NOMO-1 treated with dmso at 0.1 percent for 144 hours (cell line): ENCODE data around the gene TAGLN.
"Not testable (repeated sequence)": the region's sequence is repeated elsewhere in the genome, so short reads cannot be mapped to it uniquely, and the experiment has no call there.

Experiments
- DNase-seq: peaks from one replicate; lab custom pipeline; 2025; ENCODE audit not compliant: unreplicated experiment; lab: John Stamatoyannopoulos, UW

The TAGLN gene

DNA sequence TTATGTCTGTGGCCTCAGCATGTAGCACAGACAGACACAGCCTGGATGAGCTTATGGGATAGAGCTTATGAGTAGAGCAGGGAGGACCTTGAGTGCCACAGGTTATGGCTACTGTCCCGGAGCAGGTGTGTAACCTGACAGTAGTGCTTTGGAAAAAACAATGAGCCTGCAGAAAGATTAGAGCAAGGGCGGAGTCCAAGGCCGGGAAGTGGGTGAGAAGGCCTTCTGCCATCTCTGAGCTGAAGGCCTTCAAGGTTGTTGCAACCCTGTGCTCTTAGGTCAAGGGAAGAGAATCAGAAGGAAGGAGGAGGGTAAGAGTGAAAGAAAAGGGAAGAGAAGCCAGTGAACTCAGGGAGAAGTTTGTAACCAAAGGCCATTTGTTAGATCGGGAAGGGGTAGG is 3.9 kb upstream of the TAGLN start:
- no peak for DNase-seq

DNA sequence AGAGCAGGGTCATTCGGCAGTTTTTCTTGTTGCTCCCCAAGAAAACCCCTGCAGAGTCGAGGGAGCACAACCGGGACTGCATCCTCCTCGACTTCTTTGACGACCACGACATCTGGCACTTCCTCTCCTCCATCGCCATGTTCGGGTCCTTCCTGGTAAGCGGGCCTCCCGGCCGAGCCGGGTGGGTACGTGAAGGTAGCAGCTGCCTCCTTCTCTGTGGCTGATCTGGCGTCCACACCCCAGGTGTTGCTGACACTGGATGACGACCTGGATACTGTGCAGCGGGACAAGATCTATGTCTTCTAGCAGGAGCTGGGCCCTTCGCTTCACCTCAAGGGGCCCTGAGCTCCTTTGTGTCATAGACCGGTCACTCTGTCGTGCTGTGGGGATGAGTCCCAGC is 3.4 kb upstream of the TAGLN start:
- no peak for DNase-seq

DNA sequence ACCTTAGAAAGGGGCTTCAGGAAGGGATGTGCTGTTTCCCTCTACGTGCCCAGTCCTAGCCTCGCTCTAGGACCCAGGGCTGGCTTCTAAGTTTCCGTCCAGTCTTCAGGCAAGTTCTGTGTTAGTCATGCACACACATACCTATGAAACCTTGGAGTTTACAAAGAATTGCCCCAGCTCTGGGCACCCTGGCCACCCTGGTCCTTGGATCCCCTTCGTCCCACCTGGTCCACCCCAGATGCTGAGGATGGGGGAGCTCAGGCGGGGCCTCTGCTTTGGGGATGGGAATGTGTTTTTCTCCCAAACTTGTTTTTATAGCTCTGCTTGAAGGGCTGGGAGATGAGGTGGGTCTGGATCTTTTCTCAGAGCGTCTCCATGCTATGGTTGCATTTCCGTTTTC is 2.2 kb upstream of the TAGLN start:
- DNase-seq: no peak

DNA sequence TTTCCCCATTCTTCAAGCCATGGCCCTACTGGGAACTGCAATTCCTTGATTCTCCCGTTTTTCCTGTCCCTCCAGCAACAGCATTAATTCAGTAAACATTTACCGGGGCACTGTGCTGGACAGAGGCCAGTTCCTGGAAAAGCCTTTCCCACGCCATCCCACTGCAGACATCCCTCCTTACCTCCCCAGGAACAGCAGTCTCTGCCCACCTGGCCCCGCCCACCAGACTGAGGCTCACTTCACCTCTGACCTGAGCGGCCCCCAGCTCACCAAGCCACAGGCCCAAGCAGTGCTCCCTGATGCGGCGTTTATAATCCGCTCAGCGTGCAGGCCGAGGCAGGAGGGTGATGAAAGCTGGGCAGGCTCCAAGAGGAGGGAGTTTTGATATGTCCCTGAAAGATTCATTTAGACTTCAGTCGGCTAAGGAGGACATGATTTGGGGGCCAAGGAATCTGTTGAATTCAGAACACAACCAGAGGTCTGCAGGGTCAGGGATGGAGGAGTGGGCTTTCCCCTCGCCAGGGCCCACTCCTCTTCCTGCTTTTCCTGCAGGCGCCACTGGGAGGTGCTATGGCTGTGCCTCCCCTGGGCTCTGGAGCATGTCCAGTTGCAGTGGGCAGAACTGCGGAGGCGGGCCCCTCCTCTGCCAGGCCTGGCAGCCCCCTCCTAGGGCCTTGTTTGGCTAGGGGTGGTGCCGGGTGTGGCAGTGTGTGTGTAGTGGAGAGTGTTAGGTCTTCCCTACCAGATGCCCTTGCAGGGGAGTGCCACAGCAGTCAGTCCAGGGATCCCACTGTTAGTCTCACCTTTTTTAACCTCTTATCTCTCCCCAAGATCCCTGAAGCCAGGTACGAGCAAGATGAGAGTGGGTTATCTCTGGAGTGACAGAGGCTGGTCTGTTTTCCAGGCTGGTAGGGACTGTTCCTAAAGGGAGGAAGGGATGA is 1.4 kb upstream of the TAGLN start:
- no peak for DNase-seq

DNA sequence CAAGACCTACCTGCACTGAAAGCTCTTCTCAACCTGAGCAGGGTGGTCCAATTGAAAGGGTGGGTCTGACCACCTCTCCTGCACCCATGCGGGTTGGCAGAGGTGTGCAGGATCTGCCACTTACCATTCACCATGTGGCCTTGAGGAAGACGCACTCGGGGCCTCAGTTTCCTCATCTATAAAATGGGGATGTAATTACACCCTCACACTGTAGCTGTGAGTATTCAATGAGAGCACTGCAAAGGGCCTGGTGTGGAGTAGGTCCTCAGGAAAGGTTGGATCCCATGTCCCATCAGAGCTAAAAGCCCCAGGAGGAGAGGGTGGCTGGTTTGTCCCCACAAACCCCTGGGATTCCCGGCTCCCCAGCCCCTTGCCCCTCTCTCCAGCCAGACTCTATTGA is 557 bp upstream of the TAGLN start:
- no peak for DNase-seq

DNA sequence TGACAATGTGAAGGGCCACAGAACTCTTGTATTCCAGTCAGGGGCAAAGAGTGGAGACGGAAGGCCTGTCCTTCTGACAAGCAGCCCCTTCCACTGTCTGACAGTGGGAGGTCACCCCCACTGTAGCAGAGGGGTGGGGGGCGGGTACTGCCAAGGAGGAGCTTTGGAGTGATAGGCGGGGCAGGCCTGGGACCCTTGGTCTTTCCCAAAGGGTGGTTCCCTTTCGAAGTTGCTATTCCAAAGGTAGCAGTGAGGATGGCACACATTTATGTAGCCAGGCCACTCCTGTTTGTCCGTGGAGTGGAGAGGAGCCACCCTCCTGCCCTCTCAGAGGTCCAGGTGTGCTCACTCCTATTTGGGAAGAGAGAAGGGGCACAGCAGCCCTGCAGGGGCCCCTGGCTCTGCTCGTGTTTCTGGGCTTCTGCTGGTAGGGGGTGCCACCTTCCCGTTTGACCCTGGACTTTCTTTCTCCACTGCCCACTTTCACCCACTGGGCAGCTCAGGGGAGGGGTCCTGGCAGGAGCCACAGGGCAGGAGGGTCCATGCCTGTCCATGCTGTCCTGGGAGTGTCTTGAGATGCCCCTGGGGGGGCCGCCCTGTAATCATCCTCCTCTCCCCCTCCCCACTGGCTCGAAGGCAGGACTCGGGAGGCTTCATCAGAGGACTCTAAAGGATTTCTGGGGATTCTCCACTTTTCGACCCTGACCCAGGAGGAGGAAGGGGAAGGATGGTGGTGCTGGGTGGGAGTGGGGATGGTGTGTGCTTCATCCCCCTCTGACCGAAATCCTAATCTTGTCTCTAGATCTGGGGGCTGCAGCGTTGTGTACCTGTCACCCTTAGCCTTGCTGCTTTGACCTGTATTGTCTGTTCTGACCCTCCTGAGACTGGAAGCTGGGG is 994 bp downstream of the TAGLN start:
- no peak for DNase-seq

DNA sequence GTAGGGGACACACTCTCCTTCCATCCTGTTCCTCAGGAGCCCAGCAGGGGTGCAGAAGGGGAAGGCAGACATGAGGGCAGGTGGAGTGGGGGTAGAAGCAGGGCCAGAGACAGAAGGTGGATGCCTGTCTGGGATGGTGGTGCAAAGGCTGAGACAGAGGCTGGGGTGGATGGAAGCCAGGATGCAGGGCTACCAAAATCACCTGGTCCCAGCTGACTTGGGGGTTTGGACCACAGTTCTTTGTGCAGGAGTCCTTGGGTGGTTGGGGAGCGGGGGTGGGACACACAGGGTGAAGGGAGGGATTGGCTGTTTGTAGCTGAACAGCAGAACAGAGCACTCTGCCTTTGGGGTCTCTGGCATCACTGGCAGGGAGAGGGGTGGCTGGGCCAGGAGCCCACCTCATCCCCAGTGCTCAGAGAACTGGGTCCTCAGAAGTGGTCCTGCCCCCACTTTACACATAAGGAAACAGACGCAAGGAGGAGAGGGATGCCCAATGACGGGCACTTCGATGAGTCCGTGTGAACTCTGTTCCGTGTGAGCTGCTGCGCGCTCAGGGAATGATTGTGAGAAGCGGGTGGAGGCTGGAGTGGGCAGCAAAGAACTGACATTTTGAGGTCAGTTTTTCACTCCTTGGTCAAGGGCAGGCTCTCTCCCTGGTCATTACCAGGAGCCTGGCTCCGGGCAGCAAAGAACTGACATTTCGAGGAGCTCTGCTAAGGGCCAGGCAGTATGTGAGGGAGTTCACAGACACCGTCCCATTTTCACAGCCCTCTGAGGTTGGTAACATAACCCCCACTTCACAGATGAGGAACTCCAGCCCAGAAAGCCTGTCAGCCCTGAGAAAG is 1.9 kb downstream of the TAGLN start:
- DNase-seq: no peak

DNA sequence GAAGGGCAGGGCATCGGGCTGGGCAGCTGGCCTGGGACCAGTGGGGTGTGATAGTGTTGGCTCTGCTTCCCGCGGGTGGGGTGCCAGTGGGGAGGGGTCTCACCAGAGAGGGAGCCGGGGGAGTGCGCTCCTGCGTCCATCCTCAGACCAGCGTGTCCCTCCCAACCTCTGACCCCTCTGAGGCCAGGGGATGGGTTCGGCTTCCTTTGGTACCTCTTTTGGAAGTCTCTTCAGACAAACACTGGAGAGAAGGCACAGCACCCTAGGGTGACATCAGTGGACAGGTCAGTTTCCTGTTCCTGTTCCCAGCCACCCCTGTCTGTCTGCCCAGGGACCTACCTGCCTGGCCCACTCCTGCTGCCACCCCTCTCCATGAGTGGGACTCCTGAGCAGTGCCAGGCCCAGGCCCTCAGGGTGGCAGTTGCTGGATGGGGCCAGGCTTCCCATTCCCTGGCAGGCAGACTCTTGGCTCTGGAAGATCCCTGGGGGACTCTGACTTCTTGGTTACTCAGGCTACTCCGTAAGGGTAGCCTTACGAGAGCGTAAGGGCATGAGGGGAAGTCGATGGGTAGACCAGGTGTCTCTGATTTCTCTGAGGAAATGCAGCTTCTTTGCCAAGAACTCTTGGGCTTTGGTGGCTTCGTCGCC is 2.6 kb downstream of the TAGLN start:
- no peak for DNase-seq

DNA sequence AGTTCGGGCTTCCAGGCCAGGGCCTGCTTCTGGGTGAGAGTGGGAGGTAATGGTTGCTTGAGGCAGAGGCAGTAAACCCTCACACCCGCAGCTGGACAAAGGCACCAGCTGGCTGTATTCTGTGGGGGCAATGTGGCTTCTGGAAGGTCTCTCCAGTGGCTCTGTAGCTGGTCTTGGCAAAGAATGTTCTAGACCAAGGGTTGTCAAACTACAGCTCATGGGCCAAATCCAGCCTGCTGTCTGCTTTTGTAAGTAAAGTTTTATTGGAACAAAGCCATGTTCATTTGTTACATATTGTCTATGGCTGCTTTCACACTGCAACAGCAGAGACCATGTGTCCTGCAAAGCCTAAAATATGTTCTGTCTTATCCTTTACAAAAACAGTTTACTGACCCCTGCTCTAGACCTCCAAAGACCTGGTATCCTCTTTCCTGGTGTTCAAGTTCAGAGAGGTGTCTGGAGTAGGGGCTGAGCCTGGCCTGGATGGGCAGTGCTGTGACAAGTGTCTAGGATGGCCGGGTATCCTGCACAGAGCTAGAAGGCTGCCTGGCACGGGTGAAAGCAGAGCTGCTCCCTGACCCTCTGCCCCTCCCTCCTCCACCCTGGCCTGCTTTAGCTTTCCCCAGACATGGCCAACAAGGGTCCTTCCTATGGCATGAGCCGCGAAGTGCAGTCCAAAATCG is 3.4 kb downstream of the TAGLN start:
- no peak for DNase-seq

DNA sequence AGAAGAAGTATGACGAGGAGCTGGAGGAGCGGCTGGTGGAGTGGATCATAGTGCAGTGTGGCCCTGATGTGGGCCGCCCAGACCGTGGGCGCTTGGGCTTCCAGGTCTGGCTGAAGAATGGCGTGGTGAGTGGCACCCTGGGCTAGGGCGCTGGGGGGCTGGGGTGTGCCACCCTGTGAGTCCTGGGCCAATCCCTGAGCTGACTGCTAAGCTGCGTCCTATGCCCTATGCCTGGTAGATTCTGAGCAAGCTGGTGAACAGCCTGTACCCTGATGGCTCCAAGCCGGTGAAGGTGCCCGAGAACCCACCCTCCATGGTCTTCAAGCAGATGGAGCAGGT is 3.9 kb downstream of the TAGLN start:
- DNase-seq: no peak

DNA sequence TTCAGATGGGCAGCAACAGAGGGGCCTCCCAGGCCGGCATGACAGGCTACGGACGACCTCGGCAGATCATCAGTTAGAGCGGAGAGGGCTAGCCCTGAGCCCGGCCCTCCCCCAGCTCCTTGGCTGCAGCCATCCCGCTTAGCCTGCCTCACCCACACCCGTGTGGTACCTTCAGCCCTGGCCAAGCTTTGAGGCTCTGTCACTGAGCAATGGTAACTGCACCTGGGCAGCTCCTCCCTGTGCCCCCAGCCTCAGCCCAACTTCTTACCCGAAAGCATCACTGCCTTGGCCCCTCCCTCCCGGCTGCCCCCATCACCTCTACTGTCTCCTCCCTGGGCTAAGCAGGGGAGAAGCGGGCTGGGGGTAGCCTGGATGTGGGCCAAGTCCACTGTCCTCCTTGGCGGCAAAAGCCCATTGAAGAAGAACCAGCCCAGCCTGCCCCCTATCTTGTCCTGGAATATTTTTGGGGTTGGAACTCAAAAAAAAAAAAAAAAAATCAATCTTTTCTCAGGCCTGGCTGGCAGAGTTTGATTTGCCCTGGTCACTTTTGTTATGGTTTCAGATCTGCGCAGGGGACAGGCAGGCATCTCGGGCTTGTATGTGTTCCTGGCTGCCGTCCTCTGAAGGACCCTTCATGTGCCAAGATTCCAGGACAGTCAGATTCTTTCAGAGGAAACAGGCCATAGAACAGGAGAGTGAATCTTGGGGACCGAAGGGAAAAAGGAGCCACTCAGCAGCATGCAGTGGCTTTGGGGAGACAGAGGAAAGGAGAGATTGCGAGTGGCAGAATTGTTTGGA is 5.3 kb downstream of the TAGLN start:
- DNase-seq: no peak

DNA sequence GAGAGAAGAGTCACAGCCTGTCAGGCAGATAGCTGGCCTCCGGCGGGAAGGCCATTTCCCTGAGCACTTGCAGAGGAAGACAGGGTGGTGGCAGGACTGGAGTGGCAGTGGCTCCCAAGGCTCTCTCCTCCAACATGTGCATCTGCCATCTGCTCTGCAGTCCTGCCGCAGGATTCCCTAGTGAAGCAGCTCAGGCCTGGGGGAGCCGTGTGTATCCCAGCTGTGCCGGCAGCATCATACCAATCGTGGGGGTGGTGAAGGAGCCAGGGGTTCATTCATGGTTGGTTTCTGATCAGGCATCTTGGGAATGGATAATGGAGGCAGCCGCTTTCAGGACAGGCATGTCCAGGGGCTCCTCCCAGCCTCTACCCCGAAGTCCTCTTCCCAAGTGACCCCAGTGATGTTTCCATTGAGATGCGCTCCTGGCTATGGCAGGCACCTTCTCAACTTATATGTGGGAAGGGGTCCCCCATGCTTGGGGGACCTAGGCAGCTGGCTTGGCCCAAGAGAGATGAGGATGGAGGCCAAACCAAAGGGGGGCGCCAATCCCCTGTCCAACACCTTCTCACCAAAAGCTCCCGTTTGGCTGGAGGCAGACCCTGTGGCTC is 6.1 kb downstream of the TAGLN start:
- no peak for DNase-seq

DNA sequence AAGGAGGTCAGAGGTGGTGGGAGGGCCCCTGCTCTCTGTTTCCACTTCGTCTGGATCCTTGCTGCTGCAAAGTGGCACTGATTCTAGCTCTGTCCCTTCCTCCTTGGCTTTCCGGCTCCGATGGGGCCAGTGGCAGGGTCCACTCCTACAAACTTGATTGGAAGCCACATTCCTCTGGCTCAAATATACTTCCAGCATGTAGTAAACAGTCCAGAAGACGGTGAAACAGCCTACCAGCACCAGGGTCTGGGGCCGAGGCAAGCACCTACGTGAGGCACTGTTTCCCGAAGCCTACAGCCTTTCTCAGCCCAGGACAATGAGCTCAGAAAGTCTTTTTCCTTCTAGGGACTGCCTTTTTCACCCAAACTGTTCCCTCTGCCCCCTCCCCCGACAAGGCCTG is 6.9 kb downstream of the TAGLN start:
- not testable (repeated sequence) for DNase-seq

DNA sequence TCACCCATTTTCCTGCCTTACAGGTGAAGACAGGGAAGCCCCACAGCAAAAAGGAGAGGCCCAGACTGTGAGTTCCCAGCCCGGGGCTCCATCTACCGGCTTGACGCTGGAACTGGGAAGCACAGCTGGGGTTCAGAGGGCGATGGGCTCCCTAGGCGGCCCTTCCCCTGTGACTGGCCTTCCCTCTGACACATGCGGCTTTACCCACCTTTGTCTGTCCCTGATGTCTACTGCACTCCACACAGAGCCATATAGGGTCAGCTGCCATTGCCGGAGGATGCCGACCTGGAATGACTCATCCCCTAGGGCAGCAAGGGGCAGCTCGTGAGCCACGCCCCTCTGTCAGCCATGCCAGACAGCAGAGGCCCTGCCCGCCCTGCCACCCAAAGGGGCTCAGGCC is 7.7 kb downstream of the TAGLN start:
- DNase-seq: not testable (repeated sequence)

DNA sequence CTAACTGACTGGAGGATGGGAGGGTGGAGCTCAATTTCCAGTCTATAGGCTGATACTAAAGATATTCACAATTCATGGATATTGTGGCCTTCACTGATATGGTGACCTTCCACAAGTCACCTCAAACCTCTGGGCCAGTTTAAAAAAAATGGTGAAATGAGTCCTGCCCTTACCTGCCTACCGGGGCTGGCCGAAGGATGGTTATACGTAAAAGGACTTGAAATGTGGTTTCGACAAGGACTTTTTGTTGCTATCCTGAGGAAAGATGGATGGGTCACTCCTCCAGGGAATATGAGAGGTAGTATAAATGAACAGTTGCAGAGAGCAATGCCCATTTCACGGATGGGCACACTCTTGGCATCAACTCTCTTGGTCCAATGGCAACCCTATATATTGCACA is 8.3 kb downstream of the TAGLN start:
- not testable (repeated sequence) for DNase-seq

DNA sequence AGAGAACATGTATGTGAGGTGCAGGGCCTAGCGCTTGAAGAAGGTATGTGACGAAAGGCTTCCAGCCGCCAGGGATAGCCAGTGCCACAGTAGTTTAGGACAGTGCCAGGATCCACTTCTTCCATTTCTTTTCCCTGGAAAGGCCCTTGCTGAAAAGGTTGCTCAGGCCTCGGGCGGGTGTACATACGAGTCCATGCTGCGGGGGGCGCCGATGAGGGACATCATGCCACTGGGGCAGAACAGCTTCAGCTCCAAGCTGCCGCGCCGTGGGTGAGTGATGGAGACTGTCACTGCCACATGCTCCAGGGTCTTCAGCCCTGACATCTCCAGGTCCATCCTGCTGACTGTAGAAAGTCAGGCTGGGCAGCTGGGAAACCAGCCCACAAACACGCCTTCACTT is 9.5 kb downstream of the TAGLN start:
- not testable (repeated sequence) for DNase-seq

DNA sequence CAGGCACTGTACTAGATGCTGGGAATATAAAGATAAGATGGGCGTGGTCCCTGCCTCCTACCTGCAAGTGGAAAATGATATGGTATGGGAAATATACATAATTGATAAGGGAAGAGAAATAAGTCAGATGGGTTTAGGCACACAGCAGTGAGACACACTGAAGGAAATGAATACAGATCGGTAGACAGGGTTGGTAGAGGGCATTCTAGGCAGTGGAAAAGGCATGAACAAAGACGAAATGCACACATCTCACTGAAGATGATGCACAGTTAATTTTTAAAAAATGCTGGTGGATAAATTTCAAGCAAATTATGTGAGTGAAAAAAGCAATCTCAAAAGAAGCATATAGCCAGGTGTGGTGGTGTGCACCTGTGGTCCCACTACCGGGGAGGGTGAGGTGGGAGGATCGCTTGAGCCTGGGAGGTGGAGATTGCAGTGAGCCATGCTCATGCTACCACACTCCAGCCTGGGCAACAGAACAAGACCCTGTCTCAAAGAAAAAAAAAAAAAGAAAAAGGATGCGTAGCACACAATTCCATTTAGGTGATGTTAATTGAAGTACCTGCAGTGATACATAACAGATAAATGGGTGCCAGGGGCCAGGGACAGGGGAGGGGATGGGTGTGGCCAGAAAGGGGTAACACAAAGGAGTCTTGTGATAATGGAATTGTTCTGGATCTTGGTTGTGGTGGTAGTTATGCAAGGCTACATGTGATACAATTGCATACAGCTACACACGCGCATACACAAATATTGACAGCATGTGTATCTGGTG is 10.4 kb downstream of the TAGLN start:
- not testable (repeated sequence) for DNase-seq

DNA sequence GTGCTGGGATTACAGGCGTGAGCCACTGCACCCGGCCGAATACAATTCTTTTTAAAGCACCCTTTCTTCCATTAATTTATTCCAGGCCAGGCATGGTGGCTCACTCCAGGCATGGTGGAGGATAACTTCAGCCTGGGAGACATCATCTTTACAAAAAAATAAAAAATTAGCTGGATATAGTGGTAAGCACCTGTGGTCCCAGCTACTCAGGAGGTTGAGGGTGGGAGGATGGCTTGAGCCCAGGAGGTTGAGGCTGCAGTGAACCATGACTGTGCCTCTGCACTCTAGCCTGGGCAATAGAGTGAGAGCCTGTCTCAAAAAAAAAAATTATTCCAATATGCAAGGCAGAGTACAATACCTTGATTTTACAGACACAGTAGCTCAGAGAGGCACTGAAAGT is 11.4 kb downstream of the TAGLN start:
- no peak for DNase-seq
